ENCODE measurements around the gene ACTR3C.
"Not testable (repeated sequence)": the region's sequence is repeated elsewhere in the genome, so short reads cannot be mapped to it uniquely, and the experiment has no call there.

DNA sequence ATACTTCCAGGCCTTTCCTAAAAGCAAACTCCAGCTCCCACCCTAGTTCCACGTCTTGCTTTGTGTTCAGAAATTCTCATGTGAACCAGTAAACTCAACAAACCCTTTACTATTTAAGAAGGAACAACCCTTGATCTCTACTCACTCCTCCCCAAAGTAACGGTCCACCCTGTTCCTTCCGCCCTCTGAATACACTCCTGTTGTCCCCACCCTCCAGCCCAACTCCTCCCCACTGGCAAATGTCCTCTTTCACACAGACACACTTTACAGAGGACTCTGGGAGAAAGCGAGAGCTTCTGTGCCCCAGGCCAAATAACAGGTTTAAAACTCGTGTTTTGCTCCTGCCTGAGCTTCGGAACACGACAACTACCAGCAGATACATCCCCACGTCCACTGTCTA, 55.1 kb downstream of the ACTR3C start:
- TF ChIP-seq CTCF (IDR thresholded peaks at IDR 0.05; ENCODE audit: low read depth, low read length); EZH2phosphoT487 (IDR thresholded peaks at IDR 0.05; ENCODE audit: low read depth): not testable (repeated sequence)
